ENCODE measurements around the gene FAM241A. TPM values are rescaled to one million over a fixed set of nuclear protein-coding genes. Genes with fewer than 3 reads are reported as not detected.

The FAM241A gene
- total and polyA plus RNA-seq, 2 donors (not counting 1 experiment from before 2014, with no cell fraction given): 0.43 to 0.79 TPM

- intact Hi-C loops (cut with micrococcal nuclease): no loop called here
- H3K4me1 ChIP-seq (ENCODE audit: control insufficient read depth in 2 of 2, insufficient read depth in 2 of 2, low read length in 2 of 2): no peaks in the 10 kb centered on the region
- H3K27ac ChIP-seq (ENCODE audit: low read length in 2 of 2): no peak overlapping the region
- no CpG with 5 or more reads among the region's 1 CpG for WGBS (ENCODE audit: insufficient coverage)
- no peak overlapping the region for H3K9ac ChIP-seq (ENCODE audit: low read length)
- no peaks in the 10 kb centered on the region for H3K79me2 ChIP-seq (ENCODE audit: control insufficient read depth, insufficient read depth, low read length)
- no peak overlapping the region for H3K4me2 ChIP-seq (replicated peaks; ENCODE audit: low read depth, low read length, poor library complexity, severe bottlenecking)
- no peaks in the 10 kb centered on the region for H3K9me3 ChIP-seq (ENCODE audit: control extremely low read depth in 1 of 3, control insufficient read depth in 2 of 3, insufficient read depth in 1 of 3, low read length in 2 of 3)
- no peaks in the 10 kb centered on the region for H3K36me3 ChIP-seq (replicated peaks in 1 of 2; ENCODE audit: control extremely low read depth in 1 of 2, control insufficient read depth in 1 of 2, extremely low read depth in 1 of 2, insufficient read depth in 2 of 2, low read length in 1 of 2)
- ChIA-PET POLR2A (no interaction called here), CTCF (no interaction called here)
- no peak overlapping the region for H2AFZ ChIP-seq (ENCODE audit: insufficient read depth, low read depth, low read length, poor library complexity, severe bottlenecking)
- ATAC-seq (ENCODE audit: low read depth) (no peak), DNase-seq (no peak)
- no peak overlapping the region for H3K27ac Mint-ChIP-seq
- no peak overlapping the region for H3K4me3 ChIP-seq (ENCODE audit: control extremely low read depth in 1 of 5, extremely low read depth in 1 of 5, insufficient read depth in 1 of 5, low read depth in 2 of 5, low read length in 4 of 5)
- no peaks in the 10 kb centered on the region for H4K20me1 ChIP-seq (ENCODE audit: control insufficient read depth, insufficient read depth, low read length, poor library complexity, severe bottlenecking)
- peaks cover 3% of the 10 kb centered on the region for H3K4me1 Mint-ChIP-seq
- H3K4me3 Mint-ChIP-seq: no peak overlapping the region
- TF ChIP-seq, protein P1, sequence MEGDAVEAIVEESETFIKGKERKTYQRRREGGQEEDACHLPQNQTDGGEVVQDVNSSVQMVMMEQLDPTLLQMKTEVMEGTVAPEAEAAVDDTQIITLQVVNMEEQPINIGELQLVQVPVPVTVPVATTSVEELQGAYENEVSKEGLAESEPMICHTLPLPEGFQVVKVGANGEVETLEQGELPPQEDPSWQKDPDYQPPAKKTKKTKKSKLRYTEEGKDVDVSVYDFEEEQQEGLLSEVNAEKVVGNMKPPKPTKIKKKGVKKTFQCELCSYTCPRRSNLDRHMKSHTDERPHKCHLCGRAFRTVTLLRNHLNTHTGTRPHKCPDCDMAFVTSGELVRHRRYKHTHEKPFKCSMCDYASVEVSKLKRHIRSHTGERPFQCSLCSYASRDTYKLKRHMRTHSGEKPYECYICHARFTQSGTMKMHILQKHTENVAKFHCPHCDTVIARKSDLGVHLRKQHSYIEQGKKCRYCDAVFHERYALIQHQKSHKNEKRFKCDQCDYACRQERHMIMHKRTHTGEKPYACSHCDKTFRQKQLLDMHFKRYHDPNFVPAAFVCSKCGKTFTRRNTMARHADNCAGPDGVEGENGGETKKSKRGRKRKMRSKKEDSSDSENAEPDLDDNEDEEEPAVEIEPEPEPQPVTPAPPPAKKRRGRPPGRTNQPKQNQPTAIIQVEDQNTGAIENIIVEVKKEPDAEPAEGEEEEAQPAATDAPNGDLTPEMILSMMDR (IDR thresholded peaks at IDR 0.05): no peak
- no peak for TF ChIP-seq EZH2 (IDR thresholded peaks at IDR 0.05; ENCODE audit: borderline replicate concordance, insufficient read depth, low read depth, low read length, poor library complexity, severe bottlenecking)
- H3K9me3 Mint-ChIP-seq (ENCODE audit: insufficient read depth): no peaks in the 10 kb centered on the region
- H3K27me3 Mint-ChIP-seq: no peaks in the 10 kb centered on the region
- H3K27me3 ChIP-seq (replicated peaks in 1 of 4; ENCODE audit: control extremely low read depth in 1 of 4, control insufficient read depth in 3 of 4, insufficient read depth in 4 of 4, low read length in 3 of 4): no peaks in the 10 kb centered on the region
These were observed 26.9 kb downstream of the FAM241A start for GRCh38 chr4:112172180-112172579.

DNA sequence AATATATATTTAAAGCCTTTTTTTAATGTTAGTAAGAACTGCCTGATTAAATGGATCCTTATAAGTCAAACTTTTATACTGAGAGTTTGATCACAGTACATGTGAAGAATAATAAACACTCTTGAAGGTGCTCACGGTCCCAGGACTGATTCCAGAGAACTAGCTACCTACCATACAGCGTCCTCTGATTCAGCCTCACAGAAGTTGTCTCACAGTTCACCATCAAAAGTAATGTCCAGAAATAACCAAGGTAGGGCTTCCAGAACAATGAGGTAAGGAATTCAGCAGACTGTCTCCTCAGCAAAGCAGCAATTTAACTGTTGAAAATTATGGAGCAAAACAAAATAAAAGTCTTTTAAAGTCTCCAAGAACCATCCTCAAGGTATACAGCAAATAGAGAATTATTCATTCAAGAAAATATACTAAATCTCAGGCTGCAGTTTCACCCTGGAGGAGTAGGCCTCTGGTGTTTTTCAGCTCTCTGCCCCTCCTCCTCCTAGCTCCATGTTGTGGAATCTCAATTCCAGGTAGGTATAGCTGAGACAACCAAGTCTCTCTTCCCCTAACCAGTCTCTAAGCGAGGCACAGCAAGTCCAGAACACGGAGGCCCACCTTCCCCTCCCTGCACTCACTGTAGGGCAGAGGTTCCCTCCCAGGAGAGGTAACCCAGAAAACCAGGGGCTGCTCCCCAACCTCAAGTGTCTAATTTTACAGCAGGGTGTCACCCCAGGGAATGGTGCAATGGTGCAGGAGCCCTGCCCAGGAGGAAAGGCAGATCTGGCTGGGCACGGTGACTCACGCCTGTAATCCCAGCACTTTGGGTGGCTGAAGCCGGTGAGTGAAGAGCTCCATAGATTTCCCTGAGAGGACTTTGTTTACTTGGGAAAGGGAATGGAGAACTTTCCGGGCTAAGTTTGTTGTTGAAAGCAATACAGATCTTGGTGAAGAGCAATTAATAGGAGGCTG is 28.6 kb downstream of the FAM241A start:
- ATAC-seq (ENCODE audit: low read depth) (no peak), DNase-seq (no peak)
- Histone ChIP-seq H3K27ac (ENCODE audit: low read length in 2 of 2) (no peak overlapping the region), H3K9me3 (ENCODE audit: control extremely low read depth in 1 of 3, control insufficient read depth in 2 of 3, insufficient read depth in 1 of 3, low read length in 2 of 3) (no peaks in the 10 kb centered on the region), H3K27me3 (replicated peaks in 1 of 4; ENCODE audit: control extremely low read depth in 1 of 4, control insufficient read depth in 3 of 4, insufficient read depth in 4 of 4, low read length in 3 of 4) (no peaks in the 10 kb centered on the region), H3K79me2 (ENCODE audit: control insufficient read depth, insufficient read depth, low read length) (no peaks in the 10 kb centered on the region), H3K4me2 (replicated peaks; ENCODE audit: low read depth, low read length, poor library complexity, severe bottlenecking) (no peak overlapping the region), H3K9ac (ENCODE audit: low read length) (no peak overlapping the region), H3K4me1 (ENCODE audit: control insufficient read depth in 2 of 2, insufficient read depth in 2 of 2, low read length in 2 of 2) (no peaks in the 10 kb centered on the region), H2AFZ (ENCODE audit: insufficient read depth, low read depth, low read length, poor library complexity, severe bottlenecking) (no peak overlapping the region), H4K20me1 (ENCODE audit: control insufficient read depth, insufficient read depth, low read length, poor library complexity, severe bottlenecking) (no peaks in the 10 kb centered on the region), H3K36me3 (replicated peaks in 1 of 2; ENCODE audit: control extremely low read depth in 1 of 2, control insufficient read depth in 1 of 2, extremely low read depth in 1 of 2, insufficient read depth in 2 of 2, low read length in 1 of 2) (no peaks in the 10 kb centered on the region), H3K4me3 (ENCODE audit: control extremely low read depth in 1 of 5, extremely low read depth in 1 of 5, insufficient read depth in 1 of 5, low read depth in 2 of 5, low read length in 4 of 5) (no peak overlapping the region)
- POLR2A ChIA-PET: no interaction called here
- Mint-ChIP-seq H3K27me3 (no peaks in the 10 kb centered on the region), H3K4me1 (peaks cover 3% of the 10 kb centered on the region), H3K4me3 (no peak overlapping the region), H3K27ac (no peak overlapping the region), H3K9me3 (ENCODE audit: insufficient read depth) (no peaks in the 10 kb centered on the region)
- CTCF ChIA-PET: interaction anchor here (1.7 kb wide), 1 partner anchor 16 kb away, joined by 3 read pairs; no protein-coding TSS in a partner anchor
- 51% methylated on average over 5 of the region's 8 CpGs for WGBS (ENCODE audit: insufficient coverage)
- intact Hi-C loops (cut with micrococcal nuclease): no loop called here
- no peak for TF ChIP-seq EZH2 (IDR thresholded peaks at IDR 0.05; ENCODE audit: borderline replicate concordance, insufficient read depth, low read depth, low read length, poor library complexity, severe bottlenecking)
- TF ChIP-seq, protein P1 (IDR thresholded peaks at IDR 0.05): no peak

All from B cell (primary cell).